Transverse colon (tissue), 4 donors: ENCODE measurements around the gene SUDS3. TPM values are rescaled to one million over a fixed set of nuclear protein-coding genes. Genes with fewer than 3 reads are reported as not detected.

Experiments used
- DNase-seq: peaks from one replicate; pipeline ENCODE4 v3.0.0-alpha.2; 2019
- H3K27ac ChIP-seq, 4 donors: fragments of 200-600 bp; sonication (generic); 2 replicates each; pipeline ENCODE4 v1.5.1; 2016 to 2018; ENCODE audit warnings: inconsistent platforms in 4 of 4
- H3K27me3 ChIP-seq: fragments of 200-600 bp; sonication (generic); 2 replicates; pipeline ENCODE4 v1.5.1; 2017; ENCODE audit warnings: inconsistent platforms
- H3K36me3 ChIP-seq, 4 donors: fragments of 200-600 bp; sonication (generic); 2 replicates each; pipeline ENCODE4 v1.5.1; 2017 to 2019; ENCODE audit warnings: inconsistent platforms in 4 of 4
- H3K4me1 ChIP-seq, 4 donors: fragments of 200-600 bp; sonication (generic); 2 replicates each; pipeline ENCODE4 v1.5.1; 2017 to 2020; ENCODE audit warnings: inconsistent platforms in 4 of 4
- H3K4me3 ChIP-seq, 4 donors: fragments of 200-600 bp; sonication (generic); 1 replicate in 1 of 4; 2 replicates in 3 of 4; pipeline versions ENCODE4 v1.5.1 to v1.6.1; 2017 to 2019; ENCODE audit warnings: inconsistent platforms in 4 of 4
- H3K9me3 ChIP-seq, 2 donors: fragments of 200-600 bp; sonication (generic); 2 replicates each; pipeline ENCODE4 v1.5.1; 2017 to 2019; ENCODE audit warnings: inconsistent platforms in 2 of 2
- EP300 ChIP-seq: sonication (generic); formaldehyde crosslinking; IDR thresholded peaks from one replicate; pipeline ENCODE4 v1.6.1; 2017; ENCODE audit warnings: antibody characterized with exemption, low read depth
- POLR2A ChIP-seq: fragments of 450-650 bp; IDR thresholded peaks from one replicate; pipeline ENCODE4 v1.6.1; 2016; ENCODE audit warnings: antibody characterized with exemption, mild to moderate bottlenecking, moderate library complexity
- POLR2AphosphoS5 ChIP-seq, 3 donors: sonication (generic); formaldehyde crosslinking; IDR thresholded peaks; one replicate each; pipeline ENCODE4 v1.6.1; 2016; ENCODE audit warnings: antibody characterized with exemption in 3 of 3
- WGBS, 2 donors: methylation state at CpG; one replicate each; pipeline ENCODE4 v1.1.5; 2018; ENCODE audit warnings: low coverage in 1 of 2; 5-methylcytosine and 5-hydroxymethylcytosine counted together
- in situ Hi-C, 4 donors: fragments of 200-750 bp; cut with MboI; loops; one replicate each; pipeline versions ENCODE4 v1.15.0 to v1.15.1; 2017; ENCODE audit warnings: low sequenced_read_pairs in 3 of 4, low pct_ligation_motif_present in 1 of 4, low pct_unique_long_range_greater_than_20kb in 1 of 4
- intact Hi-C: fragments of 100-400 bp; cut with DNase I; formaldehyde crosslinking; loops from one replicate; pipeline ENCODE4 v1.15.1; 2023; ENCODE audit warnings: low total_unique reads
- total RNA-seq, 4 donors: library from RNA; depleted of rRNA; stranded (reverse); fragments of >200 nt; gene quantifications; one replicate each; pipeline ENCODE4 v1.1.0, GENCODE V29; 2016
- TF ChIP-seq, protein P1 (sequence below), 5 experiments: fragments of 200-600 bp in 3 of 5; fragments of 450-650 bp in 2 of 5; sonication (generic) in 3 of 5; IDR thresholded peaks; 1 replicate in 2 of 5; 2 replicates in 3 of 5; pipeline ENCODE4 v1.5.1; 2016 to 2017; ENCODE audit warnings: antibody characterized with exemption in 5 of 5, inconsistent platforms in 3 of 5, mild to moderate bottlenecking in 2 of 5, moderate library complexity in 1 of 5

The SUDS3 gene
- total RNA-seq, 4 donors from 2014 or later: 27.5 to 63.4 (median 45.7) TPM

DNA sequence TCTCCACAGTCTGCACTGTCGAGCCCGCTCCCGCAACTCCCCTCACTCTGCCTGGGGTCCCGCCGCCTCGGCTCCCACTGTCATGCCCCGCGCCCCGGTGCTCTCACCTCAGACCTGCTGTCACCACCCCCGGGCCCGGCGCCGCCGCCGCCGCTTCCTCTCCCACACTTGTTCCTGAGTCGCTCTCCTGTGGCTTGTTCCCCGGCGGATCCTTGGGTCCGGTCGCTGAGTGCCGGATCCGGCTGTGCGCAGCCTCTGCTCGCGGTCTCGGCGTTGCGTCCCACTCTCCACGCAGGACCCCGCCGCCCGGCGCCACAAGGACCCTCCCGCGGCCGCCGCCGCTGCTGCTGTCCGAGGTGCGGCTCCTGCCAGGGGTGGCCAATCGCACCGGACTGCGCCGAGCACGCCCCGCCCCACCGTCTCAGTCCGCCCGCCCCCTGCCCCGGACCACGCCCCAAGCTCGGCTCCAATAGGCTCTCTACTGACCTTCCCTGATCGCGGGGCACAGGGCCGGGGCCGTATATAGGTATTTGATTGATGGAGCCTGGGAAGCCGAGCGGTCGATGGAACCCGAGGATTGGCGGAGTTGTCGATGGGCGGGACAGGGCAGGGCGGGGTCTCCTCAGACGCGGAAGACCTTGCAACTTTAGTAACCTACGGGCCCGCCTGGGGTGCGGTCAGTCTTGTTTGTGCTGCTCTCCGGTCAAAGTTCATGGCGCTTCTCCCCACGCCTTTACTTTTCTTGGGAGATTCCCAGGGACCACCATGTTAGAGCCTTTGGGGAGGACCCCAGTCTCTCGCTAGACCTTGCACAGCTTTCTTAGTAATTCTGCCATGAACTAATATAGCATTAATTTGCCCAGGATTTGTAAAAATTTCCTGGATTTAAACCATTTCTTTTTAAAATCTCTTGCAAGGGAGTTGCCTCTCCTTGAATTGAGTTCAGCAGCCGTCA is 3.5 kb upstream of the SUDS3 start, which contains the start of gene TAOK3:
Gene TAOK3 (minus strand): TSS at position 367 of the 955 bp plus-strand sequence. CDS start 117,340 bp downstream, outside the sequence.
- TF ChIP-seq, protein P1, sequence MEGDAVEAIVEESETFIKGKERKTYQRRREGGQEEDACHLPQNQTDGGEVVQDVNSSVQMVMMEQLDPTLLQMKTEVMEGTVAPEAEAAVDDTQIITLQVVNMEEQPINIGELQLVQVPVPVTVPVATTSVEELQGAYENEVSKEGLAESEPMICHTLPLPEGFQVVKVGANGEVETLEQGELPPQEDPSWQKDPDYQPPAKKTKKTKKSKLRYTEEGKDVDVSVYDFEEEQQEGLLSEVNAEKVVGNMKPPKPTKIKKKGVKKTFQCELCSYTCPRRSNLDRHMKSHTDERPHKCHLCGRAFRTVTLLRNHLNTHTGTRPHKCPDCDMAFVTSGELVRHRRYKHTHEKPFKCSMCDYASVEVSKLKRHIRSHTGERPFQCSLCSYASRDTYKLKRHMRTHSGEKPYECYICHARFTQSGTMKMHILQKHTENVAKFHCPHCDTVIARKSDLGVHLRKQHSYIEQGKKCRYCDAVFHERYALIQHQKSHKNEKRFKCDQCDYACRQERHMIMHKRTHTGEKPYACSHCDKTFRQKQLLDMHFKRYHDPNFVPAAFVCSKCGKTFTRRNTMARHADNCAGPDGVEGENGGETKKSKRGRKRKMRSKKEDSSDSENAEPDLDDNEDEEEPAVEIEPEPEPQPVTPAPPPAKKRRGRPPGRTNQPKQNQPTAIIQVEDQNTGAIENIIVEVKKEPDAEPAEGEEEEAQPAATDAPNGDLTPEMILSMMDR (IDR thresholded peaks at IDR 0.05): peak in 1 of 5 experiments; percentile 13
- TF ChIP-seq POLR2A (peak; percentile 90), POLR2AphosphoS5 (IDR thresholded peaks at IDR 0.05) (peak; percentile 89 to 94 (median 91)), EP300 (no peak)
- WGBS, 2 donors: 0 to 1% methylated on average over 2 to 48 of the region's 75 CpGs
- peak; percentile 99 for DNase-seq
- in situ Hi-C loops: loop anchor here in 2 of 4 donors (10.0 to 25.0 kb wide), 2 partner anchors 186 to 188 kb away; no protein-coding TSS in a partner anchor
- Histone ChIP-seq H3K36me3 (no peaks in the 10 kb centered on the region), H3K4me3 (peak within 1 kb of the TSS; percentile 86 to 94 (median 88)), H3K27me3 (no peaks in the 10 kb centered on the region), H3K4me1 (peaks cover 14 to 46% (median 31%) of the 10 kb centered on the region in 4 donors), H3K9me3 (no peaks in the 10 kb centered on the region), H3K27ac (peak within 1 kb of the TSS; percentile 89 to 95 (median 93))
- intact Hi-C loops: no loop called here

DNA sequence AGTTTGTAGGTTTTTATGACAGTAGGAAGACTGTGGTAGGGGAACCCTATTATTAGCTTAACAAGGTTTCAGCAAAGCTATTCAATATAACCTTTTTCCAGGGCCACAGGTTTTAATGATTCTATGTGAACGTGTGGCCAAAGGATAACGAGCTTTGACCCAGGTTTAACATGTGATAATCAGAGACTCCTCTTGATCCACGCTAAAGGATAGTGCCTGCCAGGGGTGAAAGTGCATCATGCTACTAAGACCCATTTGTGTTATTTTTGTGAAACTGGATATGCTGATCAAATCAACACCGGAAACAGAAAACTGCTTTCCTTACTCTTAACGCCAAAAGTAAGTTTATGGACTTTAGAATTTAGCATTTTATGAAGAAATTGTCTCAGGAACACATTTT is 2.7 kb upstream of the SUDS3 start:
- TF ChIP-seq POLR2A: no peak
- Histone ChIP-seq H3K9me3 (no peaks in the 10 kb centered on the region), H3K36me3 (no peaks in the 10 kb centered on the region), H3K27ac (peak overlapping the region; percentile 89 to 95 (median 93)), H3K4me1 (peaks cover 14 to 52% (median 34%) of the 10 kb centered on the region in 4 donors), H3K27me3 (no peaks in the 10 kb centered on the region), H3K4me3 (peak overlapping the region; percentile 30 to 90 (median 66))
- 59 to 60% methylated on average over 4 to 5 of the region's 5 CpGs for WGBS, 2 donors
- in situ Hi-C loops (loop anchor here in 2 of 4 donors (10.0 to 25.0 kb wide), 2 partner anchors 186 to 189 kb away; no protein-coding TSS in a partner anchor), intact Hi-C loops (no loop called here)
- DNase-seq: no peak

DNA sequence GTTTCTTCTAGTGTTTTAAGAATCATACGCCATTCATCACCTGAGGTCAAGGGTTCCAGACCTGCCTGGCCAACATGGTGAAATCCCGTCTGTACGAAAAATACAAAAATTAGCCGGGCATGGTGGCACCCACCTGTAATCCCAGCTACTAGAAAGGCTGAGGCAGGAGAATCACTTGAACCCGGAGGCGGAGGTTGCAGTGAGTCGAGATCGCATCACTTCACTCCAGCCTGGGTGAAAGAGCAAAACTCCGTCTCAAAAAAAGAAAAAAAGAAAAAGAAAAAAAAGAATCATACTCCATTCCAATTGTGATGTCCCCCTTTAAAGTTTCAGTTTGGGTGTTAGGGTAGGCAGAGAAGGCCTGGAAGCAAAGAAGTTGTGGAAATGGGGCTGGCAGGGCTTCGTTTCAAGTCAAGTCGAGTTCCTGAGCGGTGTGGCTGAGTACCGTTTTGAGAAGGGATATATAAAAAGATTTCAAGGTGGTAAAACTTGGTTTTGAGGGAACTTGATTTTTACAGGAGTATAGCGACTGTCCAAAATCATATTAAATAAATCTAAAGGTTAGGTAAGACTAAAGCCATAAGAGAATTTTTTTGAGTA is 2.1 kb upstream of the SUDS3 start:
- Histone ChIP-seq H3K4me3 (no peak overlapping the region), H3K4me1 (peaks cover 14 to 52% (median 34%) of the 10 kb centered on the region in 4 donors), H3K36me3 (no peaks in the 10 kb centered on the region), H3K27me3 (no peaks in the 10 kb centered on the region), H3K27ac (peak overlapping the region; percentile 2 to 95 (median 90)), H3K9me3 (no peaks in the 10 kb centered on the region)
- 89 to 93% methylated on average over 5 to 14 of the region's 14 CpGs for WGBS, 2 donors
- intact Hi-C loops: no loop called here
- DNase-seq: no peak
- in situ Hi-C loops: loop anchor here in 2 of 4 donors (10.0 to 25.0 kb wide), 2 partner anchors 187 to 189 kb away; no protein-coding TSS in a partner anchor
- TF ChIP-seq, protein P1 (IDR thresholded peaks at IDR 0.05): no peak
- TF ChIP-seq POLR2A (no peak), POLR2AphosphoS5 (IDR thresholded peaks at IDR 0.05) (no peak), EP300 (no peak)

DNA sequence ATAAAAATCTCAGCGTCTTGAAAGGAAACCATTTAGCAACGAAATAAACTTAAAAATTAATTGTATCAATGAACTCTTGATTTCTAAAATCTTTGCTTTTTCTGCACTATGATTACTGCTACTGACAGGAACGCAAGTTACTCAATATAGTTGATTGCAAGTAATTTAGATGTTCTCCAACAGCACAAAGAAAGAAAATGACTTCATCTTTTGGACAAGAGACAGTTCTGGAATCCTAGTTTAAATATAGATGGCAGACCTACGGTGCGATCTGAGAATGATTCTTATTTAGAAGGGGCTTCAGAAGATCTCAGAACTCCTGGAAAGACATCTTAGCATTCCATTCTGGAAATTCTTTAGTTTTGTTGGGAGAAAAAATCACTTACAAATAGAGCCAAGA is 1.4 kb upstream of the SUDS3 start:
- 81 to 86% methylated on average over 5 of the region's 5 CpGs for WGBS, 2 donors
- TF ChIP-seq POLR2A: no peak
- peak in 1 of 3 donors; percentile 15 for TF ChIP-seq POLR2AphosphoS5 (IDR thresholded peaks at IDR 0.05)
- Histone ChIP-seq H3K27ac (peak overlapping the region; percentile 89 to 95 (median 93)), H3K4me1 (peaks cover 14 to 49% (median 34%) of the 10 kb centered on the region in 4 donors), H3K4me3 (no peak overlapping the region), H3K27me3 (no peaks in the 10 kb centered on the region), H3K9me3 (no peaks in the 10 kb centered on the region), H3K36me3 (peaks cover 0 to 5% (median 1%) of the 10 kb centered on the region in 4 donors)
- in situ Hi-C loops (loop anchor here in 3 of 4 donors (5.0 to 25.0 kb wide), 3 partner anchors 188 to 193 kb away; no protein-coding TSS in a partner anchor), intact Hi-C loops (loop anchor here (5.0 kb wide), 1 partner anchor 193 kb away; no protein-coding TSS in a partner anchor)
- DNase-seq: no peak
